Endothelial cell of umbilical vein (primary cell): Measurements from ENCODE around the gene SPA17.

Experiments used
- CTCF ChIP-seq, 2 donors: IDR thresholded peaks; 1 replicate in 1 of 2; 2 replicates in 1 of 2; pipeline ENCODE4 v1.5.1; 2011; ENCODE audit warnings: low read length in 2 of 2, mild to moderate bottlenecking in 2 of 2, moderate library complexity in 2 of 2, control low read depth in 1 of 2, inconsistent platforms in 1 of 2, low read depth in 1 of 2; ENCODE audit not compliant: insufficient read depth in 1 of 2; ENCODE audit errors: extremely low read depth in 1 of 2
- EZH2 ChIP-seq: IDR thresholded peaks from 2 replicates; pipeline ENCODE4 v1.6.1; 2012; ENCODE audit warnings: borderline replicate concordance, low read depth, mild to moderate bottlenecking, moderate library complexity, low read length, inconsistent platforms; ENCODE audit not compliant: severe bottlenecking
- FOS ChIP-seq: IDR thresholded peaks from 2 replicates; pipeline ENCODE4 v1.6.1; 2011; ENCODE audit warnings: mild to moderate bottlenecking, low read length, moderate library complexity, borderline replicate concordance; ENCODE audit not compliant: insufficient read depth
- GATA2 ChIP-seq: IDR thresholded peaks from 2 replicates; pipeline ENCODE4 v1.7.0; 2011; ENCODE audit warnings: low read depth, mild to moderate bottlenecking, moderate library complexity, mixed read lengths, low read length; ENCODE audit not compliant: insufficient read length, insufficient read depth
- MAX ChIP-seq: IDR thresholded peaks from 2 replicates; pipeline ENCODE4 v1.6.1; 2011; ENCODE audit not compliant: insufficient read depth, insufficient read length
- MYC ChIP-seq: IDR thresholded peaks from one replicate; pipeline ENCODE4 v1.6.1; 2011; ENCODE audit warnings: mild to moderate bottlenecking, low read depth, low read length
- POLR2A ChIP-seq: IDR thresholded peaks from 2 replicates; pipeline ENCODE4 v1.6.1; 2012; ENCODE audit warnings: low read depth, mild to moderate bottlenecking, control low read depth, low read length
- POLR2AphosphoS5 ChIP-seq: IDR thresholded peaks from 2 replicates; pipeline ENCODE4 v1.6.1; 2012; ENCODE audit warnings: low read depth, mild to moderate bottlenecking, control low read depth, low read length, moderate library complexity; ENCODE audit not compliant: insufficient read depth

- TF ChIP-seq CTCF (IDR thresholded peaks at IDR 0.05; ENCODE audit: extremely low read depth in 1 of 2, insufficient read depth in 1 of 2, low read depth in 1 of 2, low read length in 2 of 2) (no peak), POLR2AphosphoS5 (no peak), EZH2 (no peak), POLR2A (no peak), MAX (no peak), GATA2 (no peak), MYC (no peak), FOS (no peak)
These were observed 48.1 kb upstream of the SPA17 start for GRCh38 chr11:124625504-124626168.
